ENCODE results near the gene GJA5. TPM values are rescaled to one million over a fixed set of nuclear protein-coding genes. Genes with fewer than 3 reads are reported as not detected.
"Not testable (repeated sequence)": the region's sequence is repeated elsewhere in the genome, so short reads cannot be mapped to it uniquely, and the experiment has no call there.

Gene GJA5
- total RNA-seq, 1 experiment from 2014 or later, result 8.7 TPM

GRCh38 chr1:147736883-147737282 lies 23.5 kb downstream of the GJA5 start:
- no peak overlapping the region for H2AFZ ChIP-seq
- no peaks in the 10 kb centered on the region for H3K27me3 ChIP-seq (ENCODE audit: insufficient read depth, low read depth)
- no peaks in the 10 kb centered on the region for H3F3A ChIP-seq (ENCODE audit: insufficient read depth, low read depth)
- H3K9me2 ChIP-seq (ENCODE audit: insufficient read depth), result no peaks in the 10 kb centered on the region
- no peak overlapping the region for H3K4me2 ChIP-seq
- H3K27ac ChIP-seq, result no peak overlapping the region
- DNase-seq, result no peak
- POLR2A ChIA-PET (ENCODE audit: unreplicated experiment), result no interaction called here
- CTCF ChIA-PET, result no interaction called here
- no TSS peak for BruUV-seq (replicated peaks)
- no peaks in the 10 kb centered on the region for H3K4me1 ChIP-seq (replicated peaks; ENCODE audit: insufficient read depth)
- no peaks in the 10 kb centered on the region for H4K20me1 ChIP-seq (ENCODE audit: insufficient read depth)
- no peaks in the 10 kb centered on the region for H3K36me3 ChIP-seq (ENCODE audit: low read depth)
- intact Hi-C loops (cut with micrococcal nuclease; ENCODE audit: unreplicated experiment), result no loop called here
- H3K4me3 ChIP-seq, result no peak overlapping the region
- TF ChIP-seq EZH2 (IDR thresholded peaks at IDR 0.05; ENCODE audit: low read depth), result no peak
- TF ChIP-seq CTCF (conservative IDR thresholded peaks at IDR 0.05), result no peak
- no peaks in the 10 kb centered on the region for H3K9me3 ChIP-seq (ENCODE audit: insufficient read depth, low read depth)
- no peaks in the 10 kb centered on the region for H3K79me2 ChIP-seq (ENCODE audit: low read depth)

GRCh38 chr1:147735423-147735822 lies 25.0 kb downstream of the GJA5 start:
- Histone ChIP-seq H3K79me2 (ENCODE audit: low read depth) (no peaks in the 10 kb centered on the region), H4K20me1 (ENCODE audit: insufficient read depth) (no peaks in the 10 kb centered on the region), H2AFZ (no peak overlapping the region), H3K27me3 (ENCODE audit: insufficient read depth, low read depth) (no peaks in the 10 kb centered on the region), H3F3A (ENCODE audit: insufficient read depth, low read depth) (no peaks in the 10 kb centered on the region), H3K4me1 (replicated peaks; ENCODE audit: insufficient read depth) (no peaks in the 10 kb centered on the region), H3K36me3 (ENCODE audit: low read depth) (no peaks in the 10 kb centered on the region), H3K9me2 (ENCODE audit: insufficient read depth) (no peaks in the 10 kb centered on the region), H3K27ac (no peak overlapping the region), H3K9me3 (ENCODE audit: insufficient read depth, low read depth) (no peaks in the 10 kb centered on the region), H3K4me3 (no peak overlapping the region), H3K4me2 (no peak overlapping the region)
- no TSS peak for BruUV-seq (replicated peaks)
- POLR2A ChIA-PET (ENCODE audit: unreplicated experiment), result no interaction called here
- no peak for DNase-seq
- no peak for TF ChIP-seq EZH2 (IDR thresholded peaks at IDR 0.05; ENCODE audit: low read depth)
- no peak for TF ChIP-seq CTCF (conservative IDR thresholded peaks at IDR 0.05)
- intact Hi-C loops (cut with micrococcal nuclease; ENCODE audit: unreplicated experiment), result no loop called here
- CTCF ChIA-PET, result no interaction called here

- CTCF ChIA-PET; H3F3A ChIP-seq (ENCODE audit: insufficient read depth, low read depth); H3K4me1 ChIP-seq (replicated peaks; ENCODE audit: insufficient read depth); H3K79me2 ChIP-seq (ENCODE audit: low read depth); H4K20me1 ChIP-seq (ENCODE audit: insufficient read depth); H3K27me3 ChIP-seq (ENCODE audit: insufficient read depth, low read depth); DNase-seq; H3K9me3 ChIP-seq (ENCODE audit: insufficient read depth, low read depth); H3K27ac ChIP-seq; POLR2A ChIA-PET (ENCODE audit: unreplicated experiment); H3K9me2 ChIP-seq (ENCODE audit: insufficient read depth); H3K36me3 ChIP-seq (ENCODE audit: low read depth); H3K4me3 ChIP-seq; H2AFZ ChIP-seq; intact Hi-C loops (cut with micrococcal nuclease; ENCODE audit: unreplicated experiment); H3K4me2 ChIP-seq; BruUV-seq (replicated peaks): not testable (repeated sequence)
Measured at GRCh38 chr1:147734291-147734841, 26.0 kb downstream of the GJA5 start.

GRCh38 chr1:147729315-147729714 lies 31.1 kb downstream of the GJA5 start:
- ChIA-PET CTCF (no interaction called here), POLR2A (ENCODE audit: unreplicated experiment) (interaction anchor here (0.7 kb wide), 1 partner anchor 44 kb away, joined by 20 read pairs; no protein-coding TSS in a partner anchor)
- Histone ChIP-seq H3F3A (ENCODE audit: insufficient read depth, low read depth) (no peaks in the 10 kb centered on the region), H3K4me3 (no peak overlapping the region), H3K4me2 (no peak overlapping the region), H3K27me3 (ENCODE audit: insufficient read depth, low read depth) (no peaks in the 10 kb centered on the region), H3K79me2 (ENCODE audit: low read depth) (no peaks in the 10 kb centered on the region), H3K9me3 (ENCODE audit: insufficient read depth, low read depth) (0 out of 2 replicates have a peak, but pooled peaks cover 3% of the 10 kb centered on the region), H4K20me1 (ENCODE audit: insufficient read depth) (no peaks in the 10 kb centered on the region), H3K4me1 (replicated peaks; ENCODE audit: insufficient read depth) (peaks cover 5% of the 10 kb centered on the region; the same call in 1 of the 2 replicates), H3K9me2 (ENCODE audit: insufficient read depth) (no peaks in the 10 kb centered on the region), H3K36me3 (ENCODE audit: low read depth) (no peaks in the 10 kb centered on the region), H3K27ac (no peak overlapping the region), H2AFZ (no peak overlapping the region)
- DNase-seq, result no peak
- BruUV-seq (replicated peaks), result no TSS peak
- intact Hi-C loops (cut with micrococcal nuclease; ENCODE audit: unreplicated experiment), result no loop called here
- TF ChIP-seq CTCF (conservative IDR thresholded peaks at IDR 0.05) (no peak), EZH2 (IDR thresholded peaks at IDR 0.05; ENCODE audit: low read depth) (no peak)

Measured in PC-9 (cell line).